K562 (cell line): ENCODE measurements around the gene METTL2A.
"Not testable (repeated sequence)": the region's sequence is repeated elsewhere in the genome, so short reads cannot be mapped to it uniquely, and the experiment has no call there.

Experiments
- ZBTB49 ChIP-seq: sonication (generic); formaldehyde crosslinking; IDR thresholded peaks from 2 replicates; pipeline ENCODE4 v1.8.0; 2022; ENCODE audit warnings: missing genetic modification reagents, mild to moderate bottlenecking, borderline replicate concordance
- ZNF280B ChIP-seq: fragments of 250-450 bp; sonication (Bioruptor Pico); IDR thresholded peaks from 2 replicates; pipeline ENCODE4 v1.5.1; 2021; ENCODE audit warnings: mild to moderate bottlenecking
- ZNF644 ChIP-seq: fragments of 200-800 bp; sonication (Bioruptor generic); IDR thresholded peaks from 2 replicates; pipeline ENCODE4 v1.6.1; 2016; ENCODE audit warnings: low read depth, missing genetic modification characterization, missing compliant biosample characterization

GRCh38 chr17:62471380-62471880 is 47.7 kb downstream of the METTL2A start:
- not testable (repeated sequence) for TF ChIP-seq ZBTB49 (CRISPR knock-in tag); ZNF644; ZNF280B
